Renal cortex interstitium (tissue), 15 donors: ENCODE data around the gene TAF15. TPM values are rescaled to one million over a fixed set of nuclear protein-coding genes. Genes with fewer than 3 reads are reported as not detected.

ENCODE experiments used
- DNase-seq, 11 donors: peaks; one replicate each; pipeline ENCODE4 v3.0.0-alpha.2; 2013; ENCODE audit warnings: low read depth in 9 of 11, low spot score in 4 of 11; ENCODE audit errors: extremely low read depth in 1 of 11
- long read RNA-seq, 16 experiments: transcript quantifications; one replicate each; lab custom pipeline, GENCODE V29; 2026
- polyA plus RNA-seq, 3 donors: library from polyadenylated mRNA; unstranded; fragments of 120-200 nt; gene quantifications; one replicate each; pipeline ENCODE4 v1.2.1, GENCODE V29; 2013; ENCODE audit not compliant: insufficient read length in 3 of 3

The TAF15 gene
- polyA plus RNA-seq, result 100 to 1,000 TPM; 232 to 250 (median 245) TPM
- long read RNA-seq, donor 1, partial matches to known transcripts, result 23 of 29 reads
- long read RNA-seq, donor 1, other reads (novel, unspliced or antisense), result 0 of 29 reads
- long read RNA-seq, donor 2, partial matches to known transcripts, result 27 of 30 reads
- long read RNA-seq, donor 2, other reads (novel, unspliced or antisense), result 0 of 30 reads
- long read RNA-seq, donor 3, partial matches to known transcripts, result 121 of 127 reads
- long read RNA-seq, donor 3, other reads (novel, unspliced or antisense), result 0 of 127 reads
- long read RNA-seq, donor 4, transcript TAF15-213 (7 exons, 760 nt), result major isoform, 5 of 53 reads
- long read RNA-seq, donor 4, partial matches to known transcripts, result 43 of 53 reads
- long read RNA-seq, donor 4, other reads (novel, unspliced or antisense), result 0 of 53 reads
- long read RNA-seq, donor 5, result 0 reads
- long read RNA-seq, donor 6, transcript TAF15-213 (7 exons, 760 nt), result major isoform, 9 of 74 reads
- long read RNA-seq, donor 6, partial matches to known transcripts, result 58 of 74 reads
- long read RNA-seq, donor 6, other reads (novel, unspliced or antisense), result 0 of 74 reads
- long read RNA-seq, donor 7, partial matches to known transcripts, result 92 of 99 reads
- long read RNA-seq, donor 7, other reads (novel, unspliced or antisense), result 0 of 99 reads
- long read RNA-seq, donor 8, result 0 reads
- long read RNA-seq, donor 9, transcript TAF15-215 (16 exons, 2,191 nt), result major isoform, 7 of 74 reads
- long read RNA-seq, donor 9, partial matches to known transcripts, result 62 of 74 reads
- long read RNA-seq, donor 9, other reads (novel, unspliced or antisense), result 0 of 74 reads
- long read RNA-seq, donor 10, partial matches to known transcripts, result 107 of 115 reads
- long read RNA-seq, donor 10, other reads (novel, unspliced or antisense), result 0 of 115 reads
- long read RNA-seq, donor 11, partial matches to known transcripts, result 49 of 59 reads
- long read RNA-seq, donor 11, other reads (novel, unspliced or antisense), result 0 of 59 reads
- long read RNA-seq, donor 12, partial matches to known transcripts, result 12 of 17 reads
- long read RNA-seq, donor 12, other reads (novel, unspliced or antisense), result 0 of 17 reads
- long read RNA-seq, donor 13, result 0 reads
- long read RNA-seq, donor 14, partial matches to known transcripts, result 60 of 63 reads
- long read RNA-seq, donor 14, other reads (novel, unspliced or antisense), result 0 of 63 reads
- long read RNA-seq, donor 15, partial matches to known transcripts, result 31 of 35 reads
- long read RNA-seq, donor 15, other reads (novel, unspliced or antisense), result 0 of 35 reads
- long read RNA-seq, donor 16, transcript TAF15-213 (7 exons, 760 nt), result minor isoform, 9 of 151 reads
- long read RNA-seq, donor 16, transcript TAF15-215 (16 exons, 2,191 nt), result major isoform, 17 of 151 reads
- long read RNA-seq, donor 16, partial matches to known transcripts, result 118 of 151 reads
- long read RNA-seq, donor 16, other reads (novel, unspliced or antisense), result 0 of 151 reads

DNA sequence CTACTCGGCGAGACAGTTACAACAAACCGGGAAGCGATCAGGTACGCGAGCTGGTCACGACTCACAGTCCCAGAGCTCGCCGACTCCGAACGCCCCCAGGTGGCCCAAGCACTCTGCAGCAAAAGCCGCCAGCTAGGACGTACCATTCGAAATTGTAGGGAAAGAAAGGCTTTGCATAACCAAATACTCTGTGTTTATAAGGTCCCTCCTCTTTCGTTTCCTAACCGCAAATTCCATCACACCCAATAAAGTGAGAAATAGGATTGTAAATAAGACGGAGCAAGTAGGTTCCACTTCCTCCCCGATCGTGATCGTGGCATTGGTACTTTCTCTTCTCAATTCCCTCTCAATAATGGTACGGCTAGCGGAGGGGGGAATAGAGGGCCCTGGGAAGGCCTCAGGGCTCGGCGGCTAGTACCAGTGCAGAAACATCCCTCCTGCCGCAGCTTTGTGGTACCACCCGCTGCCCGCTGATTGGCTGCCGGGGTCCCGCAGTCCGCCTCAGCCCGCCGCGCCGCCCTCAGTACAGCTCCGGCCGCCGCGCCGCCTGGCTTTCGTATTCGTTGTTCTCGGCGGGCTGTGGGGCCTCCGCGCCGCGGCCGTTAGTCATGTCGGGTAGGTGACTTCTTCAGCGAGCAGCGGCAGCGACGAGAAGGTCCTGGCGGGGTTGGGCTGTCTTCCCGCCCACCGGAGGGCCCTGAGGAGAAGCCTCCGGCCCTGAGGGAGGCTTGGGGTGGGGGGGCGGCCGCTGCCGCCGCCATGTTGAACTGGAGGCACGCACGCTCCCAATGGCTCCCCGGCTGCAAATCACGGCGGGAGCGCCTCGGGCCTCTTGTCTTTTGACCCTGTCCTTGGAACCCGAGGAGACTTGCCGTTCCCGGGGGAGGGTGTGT is at the start of gene TAF15:
TAF15 (plus strand) TSS at position 523 of the 893 bp plus-strand sequence; CDS start at position 609, 86 bp downstream.
- DNase-seq, result peak; percentile 92 to 98 (median 96)

DNA sequence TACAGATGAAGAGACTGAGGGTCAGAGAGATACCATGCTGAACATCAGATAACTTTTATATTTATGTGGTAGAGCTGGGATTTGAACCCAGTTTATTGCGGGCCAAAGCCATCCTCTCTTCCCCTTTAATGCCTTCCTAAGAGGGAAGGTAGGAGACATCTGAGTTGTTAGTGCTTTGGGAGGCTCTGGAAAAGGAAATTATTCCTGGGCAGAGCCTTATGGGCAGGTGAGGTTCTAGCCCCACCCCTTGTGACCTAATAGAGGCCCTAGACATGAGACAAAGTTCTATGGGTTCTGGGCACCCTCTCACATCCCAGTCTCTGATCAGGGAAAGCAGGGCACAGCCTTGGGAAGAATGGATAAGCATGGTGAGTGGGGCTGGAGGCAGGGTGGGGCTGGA is 48.7 kb upstream of the TAF15 start, which contains the start of gene C17orf50:
C17orf50 (plus strand) TSS at position 301 of the 400 bp plus-strand sequence; CDS start at position 356, 55 bp downstream.
- DNase-seq, result no peak

DNA sequence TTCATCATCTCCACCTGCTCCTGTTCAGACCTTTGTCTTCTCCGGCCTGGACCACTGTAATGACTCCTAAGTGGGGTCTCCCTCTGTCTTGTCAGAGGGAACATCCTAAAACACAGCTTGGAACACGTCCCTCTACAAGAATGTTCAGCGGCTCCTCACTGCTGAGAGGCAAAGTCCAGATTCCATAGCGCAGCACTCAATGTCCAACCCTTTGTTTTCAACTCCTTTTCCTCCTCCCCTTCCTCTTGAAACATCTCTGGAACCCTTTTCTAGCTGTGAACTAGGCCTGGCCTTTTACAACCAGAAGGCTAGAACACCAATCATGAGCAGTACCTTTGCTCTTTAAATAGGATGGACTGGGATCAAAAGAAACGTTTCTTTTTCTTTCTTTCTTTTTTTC is 47.7 kb upstream of the TAF15 start:
- DNase-seq, result no peak

DNA sequence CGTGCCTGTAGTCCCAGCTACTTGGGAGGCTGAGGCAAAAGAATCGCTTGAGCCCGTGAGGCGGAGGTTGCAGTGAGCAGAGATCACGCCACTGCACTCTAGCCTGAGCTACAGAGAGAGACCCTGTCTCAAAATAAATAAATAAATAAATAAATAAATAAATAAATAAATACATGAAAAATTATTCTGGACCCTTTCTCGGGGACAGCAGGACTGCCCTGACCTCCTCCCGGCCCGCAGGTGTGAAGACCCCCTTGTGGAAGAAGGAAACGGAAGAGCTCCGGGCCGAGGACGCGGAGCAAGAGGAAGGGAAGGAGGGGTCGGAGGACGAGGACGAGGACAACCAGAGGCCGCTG is 45.5 kb upstream of the TAF15 start:
- DNase-seq, result no peak

DNA sequence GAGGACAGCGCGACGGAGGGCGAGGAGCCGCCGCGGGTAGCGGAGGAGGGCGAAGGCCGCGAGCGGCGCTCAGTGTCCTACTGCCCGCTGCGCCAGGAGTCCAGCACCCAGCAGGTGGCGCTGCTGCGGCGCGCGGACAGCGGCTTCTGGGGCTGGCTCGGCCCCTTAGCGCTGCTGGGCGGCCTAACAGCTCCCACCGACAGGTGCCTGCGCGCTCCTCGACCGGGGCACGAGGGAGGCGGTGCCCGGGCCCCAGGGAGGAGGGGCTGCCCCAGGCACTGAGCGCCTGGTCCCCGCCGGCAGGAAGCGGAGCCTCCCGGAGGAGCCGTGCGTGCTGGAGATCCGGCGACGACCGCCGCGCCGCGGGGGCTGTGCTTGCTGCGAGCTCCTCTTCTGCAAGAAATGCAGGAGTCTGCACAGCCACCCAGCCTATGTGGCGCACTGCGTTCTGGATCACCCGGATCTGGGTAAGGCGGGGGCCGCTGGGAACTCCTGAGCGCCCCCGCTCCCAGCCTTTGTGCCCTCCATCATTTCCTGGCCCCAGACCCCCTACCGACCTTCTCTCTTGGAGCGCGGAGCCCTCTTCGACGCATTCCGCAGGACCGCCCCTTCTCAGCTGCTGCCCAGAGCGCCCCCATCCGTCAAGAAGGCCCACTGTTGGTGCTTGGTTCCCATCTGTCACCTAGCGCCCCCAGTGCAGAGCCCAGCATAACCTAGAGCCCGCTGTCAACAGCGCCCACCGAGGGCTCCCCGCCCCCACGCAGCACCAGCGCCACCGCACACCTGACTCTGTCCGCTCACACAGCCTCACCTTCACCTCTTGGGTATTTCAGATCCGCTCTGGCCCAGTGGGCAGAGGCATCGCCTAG is 44.9 kb upstream of the TAF15 start:
- DNase-seq, result peak; percentile 80 to 90 (median 87)

DNA sequence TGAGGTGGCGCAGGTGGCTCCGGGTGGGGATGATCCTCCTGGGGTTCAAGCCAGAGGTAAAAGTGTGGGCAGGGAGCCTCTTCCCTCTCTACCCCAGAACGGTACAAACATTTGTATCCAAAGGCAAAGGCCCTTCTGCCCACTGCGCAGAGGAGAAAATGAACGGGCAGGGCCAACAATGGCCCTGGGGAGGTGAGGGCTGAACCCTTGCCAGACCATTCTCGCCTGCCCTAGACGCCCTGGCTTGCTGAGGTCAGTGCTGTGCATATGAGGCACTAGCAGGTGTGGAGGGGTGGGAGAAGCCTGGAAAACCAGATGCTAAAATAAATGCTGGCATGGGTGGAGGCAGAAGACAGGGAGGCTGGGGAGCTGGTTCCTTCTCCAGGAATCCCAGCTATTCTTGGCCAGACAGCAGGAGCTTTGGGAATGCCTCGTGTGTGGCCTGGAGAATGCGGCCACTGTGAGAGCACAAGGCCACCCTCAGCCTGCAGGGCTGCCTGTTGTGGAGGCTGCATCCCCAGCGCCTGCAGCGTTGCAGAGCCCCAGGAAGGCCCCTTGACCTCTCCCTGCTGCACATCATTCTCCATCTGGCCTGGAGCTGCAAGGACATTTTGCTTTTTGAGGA is 44.1 kb upstream of the TAF15 start:
- DNase-seq, result no peak

DNA sequence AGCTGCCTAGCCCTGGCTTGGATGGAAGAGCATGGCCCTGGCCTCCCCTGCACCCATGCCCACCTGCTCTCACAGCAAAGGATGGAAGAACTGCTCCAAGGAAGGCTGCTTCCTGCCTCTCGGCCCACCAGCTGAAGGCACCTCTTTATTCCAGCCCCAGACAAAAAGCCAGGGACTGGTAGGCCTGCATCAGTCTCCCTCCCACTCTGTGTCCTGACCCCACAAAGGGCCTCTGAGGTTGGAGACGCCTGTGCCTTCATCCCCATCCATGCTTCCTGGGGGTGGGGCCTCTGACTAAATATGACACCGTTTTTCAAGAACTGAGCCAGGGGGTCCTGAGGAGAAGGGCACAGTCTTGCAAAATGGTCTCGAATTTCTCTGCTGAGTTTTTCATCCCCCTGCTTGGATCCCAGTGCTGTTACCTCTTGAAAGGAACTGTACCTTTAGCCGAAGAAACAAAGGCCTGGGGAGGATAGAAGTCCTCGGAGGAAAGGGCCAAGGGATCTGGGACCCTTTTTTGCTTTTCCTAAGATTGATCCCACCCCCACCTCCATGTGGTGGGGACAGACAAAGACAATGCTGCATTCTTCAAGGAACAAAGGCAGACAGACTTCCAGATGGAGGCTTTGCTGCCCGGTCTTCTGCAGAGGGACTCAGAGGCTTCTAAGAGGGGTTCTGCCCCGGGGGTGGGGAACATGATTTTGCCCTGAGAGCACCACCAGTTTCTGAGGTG is 43.4 kb upstream of the TAF15 start:
- DNase-seq, result no peak

DNA sequence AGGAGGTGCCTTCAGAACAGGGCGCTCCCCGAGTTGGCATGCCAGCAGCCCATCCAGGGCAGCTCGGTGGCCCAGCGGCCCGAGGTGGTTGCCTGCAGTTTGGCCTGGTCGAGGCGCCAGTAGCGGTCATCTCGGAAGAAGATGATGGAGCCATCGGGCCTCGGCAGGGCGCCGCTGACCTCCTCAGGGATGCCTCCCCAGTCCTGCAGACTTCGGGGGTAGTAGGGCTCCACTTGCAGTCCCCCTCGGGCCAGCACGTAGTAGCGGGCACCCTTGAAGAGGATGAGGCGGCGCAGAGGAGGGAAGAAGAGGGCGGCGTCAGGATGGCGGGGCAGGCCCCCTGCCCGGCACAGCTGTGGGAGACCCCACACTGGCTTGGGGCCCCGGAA is 42.8 kb upstream of the TAF15 start:
- DNase-seq, result no peak

DNA sequence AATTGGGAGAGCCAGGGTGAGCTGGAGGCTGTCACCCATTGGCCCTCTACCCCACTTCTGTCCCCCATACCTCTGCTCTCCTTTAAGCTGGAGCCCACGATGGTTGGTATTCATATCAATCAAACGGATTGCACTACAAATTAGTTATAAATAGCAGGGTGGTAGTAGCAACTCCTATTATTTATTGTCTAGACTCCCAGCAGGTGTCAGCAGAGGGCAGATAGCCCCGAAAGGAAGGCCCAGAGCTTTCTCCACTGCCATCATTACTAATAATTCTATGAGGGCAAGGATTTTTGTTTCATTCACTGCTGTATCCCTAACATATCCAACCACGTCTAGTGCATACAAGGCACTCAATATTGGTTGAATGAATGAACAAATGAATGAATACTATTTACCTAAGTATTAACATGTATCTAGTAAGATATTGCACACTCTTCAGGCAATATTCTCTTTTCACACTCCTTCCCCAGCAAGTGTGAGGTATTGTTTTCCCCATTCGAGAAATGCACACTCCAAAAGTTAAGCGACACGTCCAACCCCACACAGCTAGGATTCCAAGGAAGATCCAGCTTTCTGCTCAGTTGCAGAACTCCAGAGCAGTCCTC is 42.3 kb upstream of the TAF15 start:
- DNase-seq, result no peak

DNA sequence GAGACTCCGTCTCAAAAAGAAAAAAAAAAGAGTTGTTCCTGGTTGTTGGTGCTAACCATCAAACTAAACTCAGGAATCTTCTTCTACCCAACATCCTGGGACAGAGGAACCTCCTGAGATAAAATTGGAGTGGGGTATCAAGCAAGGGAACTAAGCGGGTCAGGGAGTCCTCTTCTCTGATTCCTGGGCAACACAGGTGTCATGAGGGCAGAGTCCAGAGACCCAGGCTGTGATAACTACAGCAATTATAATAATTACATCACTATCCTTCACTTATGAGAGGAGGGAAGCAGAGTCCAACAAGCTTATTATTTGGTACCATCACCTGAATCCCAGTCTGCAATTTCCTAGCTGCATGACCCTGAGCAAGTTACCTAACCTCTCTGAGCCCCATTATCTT is 40.5 kb upstream of the TAF15 start:
- no peak for DNase-seq

DNA sequence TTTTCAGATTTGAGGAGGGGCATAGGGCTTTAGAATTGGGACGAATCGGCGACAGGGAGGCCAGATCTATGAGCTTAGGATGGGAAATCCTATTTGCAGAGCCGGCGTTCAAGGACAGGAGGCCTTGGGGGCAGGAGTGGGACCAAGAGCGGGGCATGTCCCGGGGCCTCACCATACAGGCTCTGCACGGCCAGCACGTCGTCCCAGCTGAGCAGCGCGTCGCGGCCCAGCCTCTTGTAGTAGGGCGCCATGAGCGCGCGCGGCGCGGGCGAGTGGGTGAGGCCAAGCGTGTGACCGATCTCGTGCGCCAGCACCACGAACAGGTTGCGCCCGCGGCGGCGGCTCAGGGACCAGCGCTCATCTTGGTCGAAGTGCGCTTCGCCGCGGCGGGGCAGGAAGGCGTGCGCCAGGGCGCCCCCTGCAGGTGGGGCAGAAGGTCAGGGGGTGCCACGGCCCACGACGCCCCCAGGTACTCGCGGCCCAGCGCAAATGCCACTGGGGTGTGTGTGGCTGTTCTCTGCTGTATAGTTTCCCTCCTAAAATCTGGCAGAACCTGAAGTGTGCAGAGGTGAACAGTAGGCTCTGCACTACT is 39.3 kb upstream of the TAF15 start:
- no peak for DNase-seq

DNA sequence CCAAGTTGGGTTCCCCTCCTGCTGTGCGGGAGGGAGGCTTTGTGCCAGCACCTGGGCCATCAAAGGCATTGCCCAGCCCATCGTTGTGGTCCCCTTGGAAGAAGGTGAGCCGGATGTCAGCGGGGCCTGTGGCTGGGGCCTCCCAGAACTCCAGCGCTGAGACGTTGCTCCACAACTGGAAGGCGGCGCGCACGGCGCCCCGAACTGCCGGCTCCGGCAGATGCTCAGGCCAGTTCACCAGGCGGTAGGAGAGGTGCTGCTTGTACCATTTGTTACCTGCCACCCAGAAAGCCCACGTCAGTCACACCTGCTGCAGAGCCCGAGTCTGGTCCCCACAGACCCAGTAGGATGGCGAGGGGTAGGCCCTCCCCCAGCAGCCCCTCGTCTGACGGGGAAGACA is 36.2 kb upstream of the TAF15 start:
- no peak for DNase-seq

DNA sequence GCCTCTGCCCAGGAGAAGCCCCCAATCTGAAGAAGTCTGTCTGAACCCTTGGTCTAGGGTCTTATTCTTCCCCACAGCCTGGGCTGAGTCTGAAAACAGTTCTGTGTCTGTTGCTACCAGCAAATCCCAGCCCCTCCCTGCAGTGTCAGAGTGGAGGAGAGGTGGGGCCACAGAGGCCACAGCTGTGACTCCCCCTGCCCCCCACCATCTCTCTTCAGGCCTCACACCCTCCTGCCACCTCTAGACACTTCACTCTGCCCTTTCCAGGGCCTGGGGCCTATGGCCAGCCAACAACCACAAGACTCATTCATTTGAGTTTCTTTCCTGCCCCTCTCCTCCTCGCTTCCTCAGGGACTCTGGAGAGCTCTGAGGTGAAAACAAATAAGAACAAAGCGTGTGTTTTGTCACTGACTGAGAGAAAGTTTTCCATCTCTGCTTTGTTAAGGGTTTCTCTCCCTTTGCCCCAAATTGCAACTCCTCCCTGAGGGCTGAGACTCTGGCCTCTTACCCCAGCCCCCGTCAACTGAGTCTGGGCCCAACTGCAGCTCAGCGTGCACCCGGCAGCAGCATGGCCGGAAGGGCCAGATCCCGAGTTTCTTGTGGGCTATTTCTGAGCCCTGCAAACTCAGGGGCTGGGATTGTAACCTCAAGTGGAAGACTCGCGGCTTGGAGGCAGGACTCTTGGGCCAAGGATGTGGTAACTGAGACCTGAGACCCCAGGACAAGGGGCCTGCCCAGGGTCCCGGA is 35.4 kb upstream of the TAF15 start:
- DNase-seq, result no peak

DNA sequence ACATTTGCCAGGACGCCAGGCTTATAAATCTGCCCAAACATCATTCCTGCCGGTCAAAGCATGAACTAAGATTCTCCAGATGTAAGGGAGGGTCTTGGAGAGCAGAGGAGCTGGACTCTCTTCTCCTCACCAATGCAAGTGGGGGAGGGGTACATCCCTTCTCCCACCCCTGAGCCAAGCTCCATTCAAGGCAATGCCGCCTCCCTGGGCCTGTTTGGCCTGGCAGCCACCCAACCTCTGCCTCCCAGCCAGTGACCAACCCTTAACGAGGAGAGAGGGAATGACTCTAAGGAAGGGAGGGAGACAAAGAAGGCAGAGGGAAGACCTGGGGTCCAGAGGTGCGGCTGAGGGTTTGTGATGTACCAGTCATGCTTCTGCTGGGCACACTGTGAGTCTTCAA is 34.8 kb upstream of the TAF15 start:
- DNase-seq, result no peak
